ENCODE results near the gene SMIM35.

SMIM35 gene

DNA sequence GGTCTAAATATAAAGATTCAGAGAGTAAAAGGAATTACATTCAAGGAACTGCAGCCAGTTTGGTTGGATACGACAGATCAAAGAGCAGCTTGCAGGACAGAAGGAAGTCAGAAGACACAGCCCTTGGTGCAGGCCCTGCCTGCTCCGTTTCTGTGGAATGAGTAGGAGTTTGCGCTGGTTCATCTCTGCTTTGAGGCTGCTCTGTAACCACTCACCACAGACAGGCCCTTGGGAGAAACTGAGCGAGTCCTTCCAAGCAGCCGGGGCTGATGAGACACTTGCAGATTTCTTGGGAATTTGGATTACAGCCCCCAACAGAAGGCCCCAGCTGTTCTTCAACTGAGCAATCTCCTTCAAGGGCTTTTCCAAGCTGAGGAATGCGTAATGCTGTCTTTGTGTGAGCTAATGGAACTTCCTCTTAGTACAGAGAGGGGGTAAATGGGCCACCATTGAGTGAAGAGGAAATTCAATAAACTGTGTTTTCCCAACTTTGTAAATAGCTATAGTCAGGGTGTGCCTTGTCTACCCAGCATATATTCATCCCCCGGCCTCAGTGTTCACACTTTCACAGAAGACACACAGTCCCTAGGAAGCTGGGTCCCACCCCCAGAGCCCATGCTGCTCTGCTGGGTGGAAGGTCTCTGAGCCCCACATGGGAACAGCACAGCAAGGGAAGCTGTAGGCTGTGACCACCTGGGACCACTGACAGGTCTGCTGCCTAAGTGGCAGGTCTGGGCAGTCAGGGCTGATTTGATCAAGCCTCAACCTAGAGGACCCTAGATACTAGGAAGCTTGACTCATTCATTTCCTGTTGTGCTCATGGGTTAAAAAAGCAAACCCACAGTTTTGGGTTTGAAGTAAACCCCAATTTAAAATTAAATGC, 84.0 kb downstream of the SMIM35 start:
- Histone ChIP-seq H3K27me3 (ENCODE audit: insufficient read depth, poor library complexity, severe bottlenecking) (no peaks in the 10 kb centered on the region), H3K27ac (replicated peaks) (peak overlapping the region; percentile 48), H3K4me3 (replicated peaks; ENCODE audit: insufficient read depth, low read length) (no peak overlapping the region)
- DNase-seq (ENCODE audit: low read depth in 1 of 2, low spot score in 1 of 2) = peak in 1 of 2 experiments; percentile 63
- TF ChIP-seq, protein P1, sequence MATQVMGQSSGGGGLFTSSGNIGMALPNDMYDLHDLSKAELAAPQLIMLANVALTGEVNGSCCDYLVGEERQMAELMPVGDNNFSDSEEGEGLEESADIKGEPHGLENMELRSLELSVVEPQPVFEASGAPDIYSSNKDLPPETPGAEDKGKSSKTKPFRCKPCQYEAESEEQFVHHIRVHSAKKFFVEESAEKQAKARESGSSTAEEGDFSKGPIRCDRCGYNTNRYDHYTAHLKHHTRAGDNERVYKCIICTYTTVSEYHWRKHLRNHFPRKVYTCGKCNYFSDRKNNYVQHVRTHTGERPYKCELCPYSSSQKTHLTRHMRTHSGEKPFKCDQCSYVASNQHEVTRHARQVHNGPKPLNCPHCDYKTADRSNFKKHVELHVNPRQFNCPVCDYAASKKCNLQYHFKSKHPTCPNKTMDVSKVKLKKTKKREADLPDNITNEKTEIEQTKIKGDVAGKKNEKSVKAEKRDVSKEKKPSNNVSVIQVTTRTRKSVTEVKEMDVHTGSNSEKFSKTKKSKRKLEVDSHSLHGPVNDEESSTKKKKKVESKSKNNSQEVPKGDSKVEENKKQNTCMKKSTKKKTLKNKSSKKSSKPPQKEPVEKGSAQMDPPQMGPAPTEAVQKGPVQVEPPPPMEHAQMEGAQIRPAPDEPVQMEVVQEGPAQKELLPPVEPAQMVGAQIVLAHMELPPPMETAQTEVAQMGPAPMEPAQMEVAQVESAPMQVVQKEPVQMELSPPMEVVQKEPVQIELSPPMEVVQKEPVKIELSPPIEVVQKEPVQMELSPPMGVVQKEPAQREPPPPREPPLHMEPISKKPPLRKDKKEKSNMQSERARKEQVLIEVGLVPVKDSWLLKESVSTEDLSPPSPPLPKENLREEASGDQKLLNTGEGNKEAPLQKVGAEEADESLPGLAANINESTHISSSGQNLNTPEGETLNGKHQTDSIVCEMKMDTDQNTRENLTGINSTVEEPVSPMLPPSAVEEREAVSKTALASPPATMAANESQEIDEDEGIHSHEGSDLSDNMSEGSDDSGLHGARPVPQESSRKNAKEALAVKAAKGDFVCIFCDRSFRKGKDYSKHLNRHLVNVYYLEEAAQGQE (IDR thresholded peaks at IDR 0.05; ENCODE audit: insufficient replicate concordance, low read depth) = no peak
- 0 out of 2 replicates have a peak, but pooled peaks have one; percentile 16 for TF ChIP-seq SPI1 (IDR thresholded peaks at IDR 0.05; ENCODE audit: borderline replicate concordance, low read depth)

- Histone ChIP-seq H3K27me3 (ENCODE audit: insufficient read depth, poor library complexity, severe bottlenecking) (no peaks in the 10 kb centered on the region), H3K4me3 (replicated peaks; ENCODE audit: insufficient read depth, low read length) (no peak overlapping the region), H3K27ac (replicated peaks) (peak overlapping the region; percentile 48)
- no peak for DNase-seq (ENCODE audit: low read depth in 1 of 2, low spot score in 1 of 2)
- TF ChIP-seq, protein P1 (IDR thresholded peaks at IDR 0.05; ENCODE audit: insufficient replicate concordance, low read depth) = no peak
- TF ChIP-seq GABPA (IDR thresholded peaks at IDR 0.05; ENCODE audit: low read depth) (no peak), POLR2AphosphoS5 (IDR thresholded peaks at IDR 0.05; ENCODE audit: low read depth) (no peak), SPI1 (IDR thresholded peaks at IDR 0.05; ENCODE audit: borderline replicate concordance, low read depth) (0 out of 2 replicates have a peak, but pooled peaks have one; percentile 32)
- TF ChIP-seq, protein P2, sequence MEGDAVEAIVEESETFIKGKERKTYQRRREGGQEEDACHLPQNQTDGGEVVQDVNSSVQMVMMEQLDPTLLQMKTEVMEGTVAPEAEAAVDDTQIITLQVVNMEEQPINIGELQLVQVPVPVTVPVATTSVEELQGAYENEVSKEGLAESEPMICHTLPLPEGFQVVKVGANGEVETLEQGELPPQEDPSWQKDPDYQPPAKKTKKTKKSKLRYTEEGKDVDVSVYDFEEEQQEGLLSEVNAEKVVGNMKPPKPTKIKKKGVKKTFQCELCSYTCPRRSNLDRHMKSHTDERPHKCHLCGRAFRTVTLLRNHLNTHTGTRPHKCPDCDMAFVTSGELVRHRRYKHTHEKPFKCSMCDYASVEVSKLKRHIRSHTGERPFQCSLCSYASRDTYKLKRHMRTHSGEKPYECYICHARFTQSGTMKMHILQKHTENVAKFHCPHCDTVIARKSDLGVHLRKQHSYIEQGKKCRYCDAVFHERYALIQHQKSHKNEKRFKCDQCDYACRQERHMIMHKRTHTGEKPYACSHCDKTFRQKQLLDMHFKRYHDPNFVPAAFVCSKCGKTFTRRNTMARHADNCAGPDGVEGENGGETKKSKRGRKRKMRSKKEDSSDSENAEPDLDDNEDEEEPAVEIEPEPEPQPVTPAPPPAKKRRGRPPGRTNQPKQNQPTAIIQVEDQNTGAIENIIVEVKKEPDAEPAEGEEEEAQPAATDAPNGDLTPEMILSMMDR (IDR thresholded peaks at IDR 0.05; ENCODE audit: insufficient read depth, low read length) = no peak
These were observed 84.7 kb downstream of the SMIM35 start for GRCh38 chr11:118002010-118002540.

GRCh38 chr11:118001494-118001971, 85.2 kb downstream of the SMIM35 start:
- DNase-seq (ENCODE audit: low read depth in 1 of 2, low spot score in 1 of 2) = no peak
- Histone ChIP-seq H3K4me3 (replicated peaks; ENCODE audit: insufficient read depth, low read length) (no peak overlapping the region), H3K27me3 (ENCODE audit: insufficient read depth, poor library complexity, severe bottlenecking) (no peaks in the 10 kb centered on the region), H3K27ac (replicated peaks) (no peak overlapping the region; the same call in 1 of the 2 replicates)
- TF ChIP-seq GABPA (IDR thresholded peaks at IDR 0.05; ENCODE audit: low read depth) = no peak
- no peak for TF ChIP-seq SPI1 (IDR thresholded peaks at IDR 0.05; ENCODE audit: borderline replicate concordance, low read depth)
- no peak for TF ChIP-seq POLR2AphosphoS5 (IDR thresholded peaks at IDR 0.05; ENCODE audit: low read depth)
- TF ChIP-seq, protein P2 (IDR thresholded peaks at IDR 0.05; ENCODE audit: insufficient read depth, low read length) = no peak
- TF ChIP-seq, protein P1 (IDR thresholded peaks at IDR 0.05; ENCODE audit: insufficient replicate concordance, low read depth) = no peak

Measured in HL-60 (cell line).